ENCODE results near the gene RABGAP1L. TPM values are rescaled to one million over a fixed set of nuclear protein-coding genes. Genes with fewer than 3 reads are reported as not detected.

RABGAP1L gene
- total RNA-seq, 1 experiment from 2014 or later, result 29.3 TPM

DNA sequence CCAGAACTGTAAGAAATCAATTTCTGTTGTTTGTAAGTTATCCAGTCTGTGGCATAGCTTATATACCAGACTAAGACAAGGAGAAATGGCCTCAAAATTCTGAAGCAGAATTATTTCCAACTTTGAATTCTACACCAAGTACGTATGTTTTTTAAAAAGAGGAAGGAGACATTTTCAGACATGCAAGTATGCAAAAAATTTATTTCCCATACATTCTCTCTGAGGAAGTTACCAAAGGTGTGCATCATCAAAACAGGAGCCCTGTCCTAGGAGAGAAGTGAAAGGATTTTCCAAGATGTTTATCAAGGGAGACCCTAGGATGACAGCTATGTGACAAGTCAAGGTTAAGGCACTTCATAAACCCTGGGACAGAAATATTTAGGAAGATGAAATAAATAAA is 49.3 kb upstream of the RABGAP1L start:
- Histone ChIP-seq H3K36me3 (ENCODE audit: control insufficient read depth in 1 of 2, insufficient read depth in 2 of 2, low read length in 2 of 2) (no peaks in the 10 kb centered on the region), H3K27me3 (ENCODE audit: insufficient read depth, low read length) (no peaks in the 10 kb centered on the region), H3K4me2 (ENCODE audit: low read length) (no peak overlapping the region), H3K4me3 (replicated peaks in 1 of 2; ENCODE audit: low read depth in 1 of 2, low read length in 2 of 2) (no peak overlapping the region), H3K79me2 (ENCODE audit: insufficient read depth, low read length) (no peaks in the 10 kb centered on the region), H2AFZ (ENCODE audit: low read depth, low read length, poor library complexity, severe bottlenecking) (no peak overlapping the region), H3K9me2 (ENCODE audit: insufficient read depth) (no peaks in the 10 kb centered on the region), H3K27ac (ENCODE audit: low read depth, low read length) (no peak overlapping the region), H3K9ac (ENCODE audit: low read length) (no peak overlapping the region), H3K9me3 (ENCODE audit: control insufficient read depth in 1 of 2, insufficient read depth in 1 of 2, low read depth in 1 of 2, low read length in 2 of 2) (no peaks in the 10 kb centered on the region), H3K4me1 (ENCODE audit: control insufficient read depth in 1 of 2, insufficient read depth in 2 of 2, low read length in 2 of 2) (no peaks in the 10 kb centered on the region), H4K20me1 (ENCODE audit: insufficient read depth) (no peaks in the 10 kb centered on the region)
- CTCF ChIA-PET, result no interaction called here
- no TSS peak for BruUV-seq (replicated peaks)
- RAD21 ChIA-PET (ENCODE audit: low non-redundant PET in 1 of 2, low total read pairs in 2 of 2, uncharacterized antibody in 2 of 2, unreplicated experiment in 2 of 2), result interaction anchor here in 1 of 2 experiments (1.1 kb wide), 1 partner anchor 108 kb away, joined by 4 read pairs; no protein-coding TSS in a partner anchor
- no peak for TF ChIP-seq SP1 (IDR thresholded peaks at IDR 0.05; ENCODE audit: low read depth)
- TF ChIP-seq POLR2A (IDR thresholded peaks at IDR 0.05; ENCODE audit: borderline replicate concordance, extremely low read depth, insufficient read depth, insufficient read length), result no peak
- TF ChIP-seq POLR2AphosphoS5 (IDR thresholded peaks at IDR 0.05; ENCODE audit: low read depth, low read length), result no peak
- TF ChIP-seq TCF7L2 (IDR thresholded peaks at IDR 0.05; ENCODE audit: borderline replicate concordance, extremely low read depth, insufficient read depth, insufficient read length), result no peak
- TF ChIP-seq JUND (IDR thresholded peaks at IDR 0.05), result no peak
- no peak for TF ChIP-seq SIN3A (IDR thresholded peaks at IDR 0.05; ENCODE audit: low read depth)
- no peak for TF ChIP-seq ZNF274 (IDR thresholded peaks at IDR 0.05; ENCODE audit: low read depth, low read length)
- TF ChIP-seq, protein P1, sequence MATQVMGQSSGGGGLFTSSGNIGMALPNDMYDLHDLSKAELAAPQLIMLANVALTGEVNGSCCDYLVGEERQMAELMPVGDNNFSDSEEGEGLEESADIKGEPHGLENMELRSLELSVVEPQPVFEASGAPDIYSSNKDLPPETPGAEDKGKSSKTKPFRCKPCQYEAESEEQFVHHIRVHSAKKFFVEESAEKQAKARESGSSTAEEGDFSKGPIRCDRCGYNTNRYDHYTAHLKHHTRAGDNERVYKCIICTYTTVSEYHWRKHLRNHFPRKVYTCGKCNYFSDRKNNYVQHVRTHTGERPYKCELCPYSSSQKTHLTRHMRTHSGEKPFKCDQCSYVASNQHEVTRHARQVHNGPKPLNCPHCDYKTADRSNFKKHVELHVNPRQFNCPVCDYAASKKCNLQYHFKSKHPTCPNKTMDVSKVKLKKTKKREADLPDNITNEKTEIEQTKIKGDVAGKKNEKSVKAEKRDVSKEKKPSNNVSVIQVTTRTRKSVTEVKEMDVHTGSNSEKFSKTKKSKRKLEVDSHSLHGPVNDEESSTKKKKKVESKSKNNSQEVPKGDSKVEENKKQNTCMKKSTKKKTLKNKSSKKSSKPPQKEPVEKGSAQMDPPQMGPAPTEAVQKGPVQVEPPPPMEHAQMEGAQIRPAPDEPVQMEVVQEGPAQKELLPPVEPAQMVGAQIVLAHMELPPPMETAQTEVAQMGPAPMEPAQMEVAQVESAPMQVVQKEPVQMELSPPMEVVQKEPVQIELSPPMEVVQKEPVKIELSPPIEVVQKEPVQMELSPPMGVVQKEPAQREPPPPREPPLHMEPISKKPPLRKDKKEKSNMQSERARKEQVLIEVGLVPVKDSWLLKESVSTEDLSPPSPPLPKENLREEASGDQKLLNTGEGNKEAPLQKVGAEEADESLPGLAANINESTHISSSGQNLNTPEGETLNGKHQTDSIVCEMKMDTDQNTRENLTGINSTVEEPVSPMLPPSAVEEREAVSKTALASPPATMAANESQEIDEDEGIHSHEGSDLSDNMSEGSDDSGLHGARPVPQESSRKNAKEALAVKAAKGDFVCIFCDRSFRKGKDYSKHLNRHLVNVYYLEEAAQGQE (IDR thresholded peaks at IDR 0.05; ENCODE audit: low read depth), result no peak
- no peak for ATAC-seq
- intact Hi-C loops (cut with micrococcal nuclease), result no loop called here
- POLR2A ChIA-PET, result no interaction called here
- no peak for DNase-seq (ENCODE audit: low read depth, low spot score)

All from HCT116 (cell line).